GM18499 (cell line): Measurements from ENCODE around the gene KYNU.

Source experiments
- ATAC-seq: cut with Tn5 transposase; IDR thresholded peaks from one replicate; pipeline ENCODE4 v1.9.1; 2021; ENCODE audit warnings: moderate number of reproducible peaks; ENCODE audit not compliant: insufficient read depth, unreplicated experiment

KYNU gene

GRCh38 chr2:142951190-142952007 lies 73.9 kb downstream of the KYNU start:
- no peak for ATAC-seq

DNA sequence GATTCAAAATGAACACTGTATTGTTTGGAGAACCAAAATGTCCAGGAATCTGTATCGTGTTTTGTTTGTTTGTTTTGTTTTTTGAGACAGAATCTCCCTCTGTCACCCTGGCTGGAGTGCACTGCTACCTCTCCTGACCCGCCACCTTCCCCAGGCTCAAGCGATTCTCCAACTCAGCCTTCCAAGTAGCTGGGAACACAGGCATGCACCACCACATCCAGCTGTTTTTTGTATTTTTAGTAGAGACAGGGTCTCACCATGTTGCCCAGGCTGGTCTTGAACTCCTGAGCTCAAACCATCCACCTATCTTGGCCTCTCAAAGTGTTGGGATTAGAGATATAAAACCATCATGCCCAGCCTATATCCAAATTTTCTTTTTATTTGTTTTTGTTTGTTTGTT lies 74.6 kb downstream of the KYNU start:
- ATAC-seq = no peak

GRCh38 chr2:142952793-142953494 lies 75.5 kb downstream of the KYNU start:
- no peak for ATAC-seq

DNA sequence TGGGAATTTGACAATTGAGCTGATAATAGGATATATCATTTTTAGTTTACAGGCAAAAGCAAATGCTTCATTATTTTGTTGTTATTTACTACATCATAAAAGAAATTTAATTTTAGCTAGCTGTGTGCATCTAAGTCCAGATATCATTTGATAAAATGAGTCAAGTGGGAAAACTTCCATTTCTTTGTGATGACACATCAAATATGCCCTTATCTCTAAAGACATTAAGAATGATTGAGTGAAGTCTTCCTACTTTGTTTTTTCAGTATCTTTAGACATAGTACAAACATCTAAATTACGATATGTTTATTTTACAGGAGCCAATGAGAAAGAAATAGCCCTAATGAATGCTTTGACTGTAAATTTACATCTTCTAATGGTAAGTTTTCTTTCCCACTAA lies 77.0 kb downstream of the KYNU start:
- ATAC-seq = no peak

GRCh38 chr2:142957144-142957543 lies 79.7 kb downstream of the KYNU start:
- no peak for ATAC-seq

GRCh38 chr2:142961202-142961601 lies 83.7 kb downstream of the KYNU start:
- no peak for ATAC-seq

GRCh38 chr2:142965443-142965842 lies 88.0 kb downstream of the KYNU start:
- ATAC-seq = no peak

- no peak for ATAC-seq
Measured at GRCh38 chr2:142966284-142966683, 88.8 kb downstream of the KYNU start.

DNA sequence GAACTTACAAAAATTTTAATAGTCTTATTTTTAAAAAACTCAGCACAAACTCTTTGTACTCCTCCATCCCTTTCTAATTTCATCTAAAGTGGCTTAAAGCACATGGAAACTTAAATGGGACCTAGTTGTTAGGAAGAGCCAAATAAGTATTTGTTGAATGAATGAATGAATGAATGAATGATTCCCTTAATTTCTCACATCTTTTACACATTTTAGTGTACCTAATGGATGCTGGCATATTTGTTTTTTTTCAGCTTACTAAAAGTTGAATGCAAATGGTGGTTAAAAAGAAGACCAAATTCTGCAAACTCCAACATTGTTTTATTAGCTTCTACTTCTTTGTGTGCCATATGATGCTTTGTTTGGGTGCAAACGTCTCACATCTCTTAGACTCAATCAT lies 89.6 kb downstream of the KYNU start:
- ATAC-seq = no peak

DNA sequence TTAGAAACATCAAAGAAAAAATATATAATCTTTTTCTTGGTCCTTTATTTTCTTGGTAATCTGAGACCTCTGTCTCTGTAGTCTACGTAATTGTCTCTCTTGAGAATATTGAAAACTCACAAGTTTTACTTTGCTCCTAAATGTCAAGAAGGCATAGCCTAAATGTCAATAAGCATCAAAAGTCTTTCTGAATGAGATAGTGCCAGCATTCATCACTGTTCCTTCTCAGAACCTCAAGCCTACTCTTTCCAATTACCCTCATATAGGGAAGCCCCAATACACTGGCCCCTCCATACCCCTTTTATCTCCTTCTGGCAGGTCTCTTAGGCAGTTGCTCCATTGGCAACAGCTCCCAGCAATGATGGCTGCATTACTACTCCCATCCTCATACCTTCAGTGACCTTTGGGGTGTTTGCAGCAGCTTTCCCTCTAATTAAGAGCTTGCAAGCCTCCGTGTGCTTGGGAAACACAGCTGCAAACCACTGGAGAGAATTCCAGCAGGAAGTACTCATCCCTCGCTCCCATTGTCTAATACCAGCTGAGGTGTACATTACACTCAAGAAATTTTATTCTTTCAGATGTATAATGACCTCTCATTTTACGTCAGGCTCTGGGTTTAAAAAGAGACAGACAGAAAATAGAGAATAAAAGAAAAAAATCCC lies 95.8 kb downstream of the KYNU start:
- ATAC-seq = no peak

- ATAC-seq = no peak
Measured at GRCh38 chr2:142973822-142974207, 96.4 kb downstream of the KYNU start.

- no peak for ATAC-seq
Measured at GRCh38 chr2:142974288-142975024, 97.0 kb downstream of the KYNU start.

- no peak for ATAC-seq
Measured at GRCh38 chr2:142975239-142975638, 97.8 kb downstream of the KYNU start.

GRCh38 chr2:142980246-142981068 lies 103.0 kb downstream of the KYNU start:
- peak; percentile 32 for ATAC-seq

DNA sequence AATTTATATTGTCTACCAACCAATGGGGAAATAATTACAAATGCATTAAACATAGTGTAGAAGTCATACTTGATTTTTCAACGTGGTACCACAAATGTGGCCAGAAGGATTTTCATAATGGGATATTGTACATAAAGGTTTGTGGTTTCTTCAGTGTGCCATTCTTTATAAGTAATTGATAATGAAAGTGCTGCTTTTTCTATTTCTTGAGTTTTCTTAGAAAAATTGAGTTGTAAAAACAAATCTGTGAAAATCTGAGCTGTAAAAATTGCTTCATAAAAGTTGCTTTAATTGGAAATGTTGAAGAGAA lies 103.6 kb downstream of the KYNU start:
- no peak for ATAC-seq

DNA sequence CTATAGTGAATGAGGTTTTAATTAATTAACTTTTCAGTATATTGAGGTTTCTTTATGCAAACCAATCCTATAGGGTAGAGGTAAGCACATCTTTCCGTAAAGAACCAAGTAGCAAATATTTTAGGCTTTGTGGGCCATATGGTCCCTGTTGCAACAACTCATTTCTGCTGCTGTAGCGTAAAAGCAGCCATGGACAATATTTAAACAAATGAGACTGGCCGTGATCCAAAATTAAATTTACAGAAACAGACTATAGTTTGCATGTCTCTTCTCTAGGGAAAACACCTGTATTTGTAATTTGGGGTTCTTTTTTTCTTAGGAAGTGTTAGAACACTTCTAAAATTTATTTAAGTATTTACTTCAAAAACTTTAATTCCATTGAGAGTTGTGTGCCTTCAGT lies 104.3 kb downstream of the KYNU start:
- ATAC-seq = no peak

- peak; percentile 48 for ATAC-seq
Measured at GRCh38 chr2:142983174-142983573, 105.7 kb downstream of the KYNU start.

DNA sequence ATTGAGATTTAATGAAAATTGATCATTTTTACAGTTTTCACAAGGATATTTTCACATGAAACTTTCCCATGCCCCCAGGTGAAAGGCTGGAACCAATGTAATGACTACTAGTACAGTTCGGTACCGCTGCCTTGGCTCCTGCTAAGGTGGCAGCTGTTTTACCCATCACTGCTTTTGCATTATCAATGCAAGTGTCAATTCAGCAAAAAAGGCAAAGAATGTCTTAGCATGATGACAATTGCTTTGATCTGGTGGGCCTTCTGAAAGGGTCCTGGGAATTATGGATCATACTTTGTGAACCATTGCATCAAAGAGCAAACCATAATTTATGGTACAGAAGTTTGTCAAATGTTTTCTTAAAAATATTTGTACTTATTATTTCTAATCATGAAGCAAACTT lies 107.2 kb downstream of the KYNU start:
- ATAC-seq = no peak

DNA sequence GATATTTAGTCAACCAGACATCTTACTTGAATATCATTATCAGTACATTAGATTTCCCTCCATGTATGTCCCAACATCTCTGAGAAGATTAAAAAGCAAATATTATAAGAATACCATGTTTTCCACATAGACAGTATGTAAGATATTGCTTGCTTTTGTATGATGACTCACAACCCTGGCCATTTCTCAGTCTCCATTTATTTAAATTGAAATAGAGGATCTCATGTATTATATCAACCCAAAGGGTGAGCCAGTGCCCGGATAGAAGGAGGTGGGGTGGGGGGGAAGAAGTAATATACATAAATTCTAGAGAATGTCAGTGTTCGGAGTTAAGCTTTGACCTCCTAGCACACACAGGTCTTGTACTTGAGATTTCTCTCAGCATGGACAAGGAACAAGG lies 109.6 kb downstream of the KYNU start:
- no peak for ATAC-seq
